Astrocyte of the hippocampus (primary cell): Measurements from ENCODE around the gene LGALS3BP.
A peak's percentile ranks its signal among the peaks of the same experiment; 100 is the strongest.

Source experiments
- DNase-seq: peaks from one replicate; pipeline ENCODE4 v3.0.0; 2011; ENCODE audit warnings: low read depth, low spot score

Gene LGALS3BP

GRCh38 chr17:78999056-78999768 is 19.5 kb upstream of the LGALS3BP start:
- DNase-seq, result no peak

- DNase-seq, result peak; percentile 72
Measured at GRCh38 chr17:78998311-78999055, 18.8 kb upstream of the LGALS3BP start.

GRCh38 chr17:78997881-78998280 is 18.2 kb upstream of the LGALS3BP start:
- DNase-seq, result no peak

- DNase-seq, result no peak
Measured at GRCh38 chr17:78997231-78997741, 17.6 kb upstream of the LGALS3BP start.

- DNase-seq, result no peak
Measured at GRCh38 chr17:78996781-78997201, 17.1 kb upstream of the LGALS3BP start.

- no peak for DNase-seq
Measured at GRCh38 chr17:78995761-78996451, 16.2 kb upstream of the LGALS3BP start.

DNA sequence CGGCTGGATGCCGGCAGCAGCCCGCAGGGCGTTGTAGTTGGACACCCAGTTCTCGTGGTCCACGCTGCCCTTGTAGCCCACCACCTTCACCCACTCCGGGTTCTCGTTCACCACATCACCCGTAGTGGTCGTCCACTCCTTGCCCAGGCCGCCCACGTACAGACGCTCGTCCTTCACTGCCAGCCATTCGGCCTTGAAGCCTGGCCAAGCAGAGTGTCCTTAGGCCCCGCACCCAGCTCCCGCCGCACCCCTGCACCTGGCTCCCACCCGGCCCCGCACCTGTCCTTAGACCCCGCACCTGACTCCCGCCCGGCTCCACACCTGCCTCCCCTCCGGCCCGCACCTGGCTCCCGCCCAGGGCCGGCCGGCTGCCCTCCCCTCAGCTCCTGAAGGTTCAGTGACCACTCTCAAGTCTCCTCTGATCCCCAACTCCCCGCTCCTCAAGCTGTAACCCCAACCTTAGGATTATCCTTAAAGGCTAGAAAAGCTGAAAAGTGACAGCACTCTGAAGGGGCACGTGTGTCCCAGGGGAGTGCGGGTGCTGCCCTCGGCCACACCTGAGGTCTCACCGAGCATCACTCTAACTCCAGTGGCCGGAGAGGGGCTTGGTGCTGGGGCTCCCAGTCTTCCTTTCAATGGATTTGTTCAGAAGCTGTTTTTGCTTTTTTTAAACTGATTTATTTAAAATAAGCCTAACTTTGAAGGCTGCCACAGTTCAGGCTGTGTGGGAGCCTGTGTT is 15.5 kb upstream of the LGALS3BP start:
- DNase-seq, result no peak

GRCh38 chr17:78993981-78994671 is 14.4 kb upstream of the LGALS3BP start:
- no peak for DNase-seq

GRCh38 chr17:78993241-78993956 is 13.7 kb upstream of the LGALS3BP start:
- peak; percentile 67 for DNase-seq

DNA sequence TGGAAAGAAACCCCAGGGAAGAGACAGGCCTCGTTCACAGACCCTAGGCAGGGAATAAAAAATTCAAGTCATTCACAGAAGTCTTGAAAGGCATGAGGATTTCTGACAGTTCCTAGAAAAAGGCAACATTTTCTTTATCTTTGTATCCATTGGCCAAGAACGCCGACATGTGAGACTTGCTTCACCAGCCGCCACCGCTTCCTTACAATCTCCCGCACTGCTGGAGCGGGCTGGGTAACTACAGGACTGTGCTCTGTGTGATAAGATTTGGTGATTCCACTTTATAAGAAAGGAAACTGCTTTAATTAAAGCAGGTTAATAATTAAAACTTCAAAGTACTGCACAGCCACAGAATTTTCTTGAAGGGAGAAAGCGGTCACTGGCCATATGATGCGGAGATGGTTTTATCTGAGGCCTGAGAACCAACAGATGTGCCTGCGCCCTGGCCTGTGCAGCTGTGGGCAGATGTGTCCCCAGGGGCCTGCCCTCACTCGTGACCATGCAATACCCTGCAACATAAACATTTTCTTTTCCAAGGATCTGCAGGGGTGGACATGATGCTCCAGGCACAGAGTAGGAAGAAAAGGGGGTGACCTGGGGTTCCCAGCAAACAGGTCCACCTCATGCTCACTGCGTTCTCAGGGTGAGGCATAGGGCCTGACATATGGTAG is 13.0 kb upstream of the LGALS3BP start:
- no peak for DNase-seq

- no peak for DNase-seq
Measured at GRCh38 chr17:78991906-78992532, 12.3 kb upstream of the LGALS3BP start.

DNA sequence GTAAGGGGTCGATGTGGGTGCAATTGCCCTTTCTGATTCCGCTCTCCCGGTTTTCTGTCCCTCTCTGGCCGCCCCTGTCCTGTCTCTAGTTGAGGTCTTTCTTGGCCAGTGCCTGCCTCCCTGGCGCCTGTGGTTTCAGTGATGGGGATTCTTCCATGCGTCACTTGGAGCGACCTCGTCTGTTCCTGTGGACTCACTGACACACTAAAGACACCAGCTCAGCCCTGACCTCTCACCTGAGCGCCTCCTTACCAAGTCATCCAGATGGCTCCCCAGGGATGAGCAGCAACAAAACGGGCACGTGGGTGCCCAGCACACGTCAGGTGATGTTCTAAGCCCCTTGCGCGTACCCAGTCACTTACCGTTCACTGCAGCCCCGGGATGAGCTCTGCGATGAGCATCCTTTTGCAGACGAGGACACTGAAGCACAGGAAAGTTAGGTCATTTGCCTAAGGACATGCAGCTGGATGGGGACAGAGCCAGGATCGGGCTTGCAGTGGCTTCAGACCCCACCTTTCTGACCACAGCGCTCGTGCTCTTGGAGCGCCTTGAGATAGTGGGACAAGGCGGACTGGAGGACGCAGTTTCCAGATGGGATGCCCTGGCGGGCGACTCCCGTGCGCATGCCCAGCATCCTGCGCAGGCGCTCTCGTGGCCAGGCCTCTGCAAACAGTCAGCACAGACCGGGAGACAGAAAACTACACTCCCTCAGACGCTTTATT is 11.5 kb upstream of the LGALS3BP start:
- DNase-seq, result no peak

GRCh38 chr17:78990349-78991016 is 10.8 kb upstream of the LGALS3BP start:
- no peak for DNase-seq

- no peak for DNase-seq
Measured at GRCh38 chr17:78988152-78988551, 8.4 kb upstream of the LGALS3BP start.

GRCh38 chr17:78986649-78987328 is 7.1 kb upstream of the LGALS3BP start:
- DNase-seq, result peak; percentile 51

GRCh38 chr17:78986048-78986648 is 6.4 kb upstream of the LGALS3BP start:
- no peak for DNase-seq

DNA sequence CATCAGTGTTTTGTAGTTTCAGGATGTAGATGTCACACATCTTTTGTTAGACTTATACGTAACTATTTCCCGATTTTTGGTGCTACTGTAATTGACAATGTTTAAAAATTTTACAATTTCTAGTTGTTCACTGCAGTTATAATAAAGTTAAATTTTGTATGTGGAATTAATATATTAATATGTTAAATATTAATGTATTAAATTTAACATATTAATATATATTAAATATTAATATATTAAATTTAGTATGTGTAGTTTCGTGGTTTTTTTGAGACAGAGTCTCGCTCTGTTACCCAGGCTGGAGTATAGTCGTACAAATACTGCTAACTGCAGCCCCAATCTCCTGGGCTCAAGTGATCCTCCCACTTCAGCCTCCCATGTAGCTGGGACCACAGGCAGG is 5.7 kb upstream of the LGALS3BP start:
- no peak for DNase-seq
